ENCODE measurements around the gene TECR.

DNA sequence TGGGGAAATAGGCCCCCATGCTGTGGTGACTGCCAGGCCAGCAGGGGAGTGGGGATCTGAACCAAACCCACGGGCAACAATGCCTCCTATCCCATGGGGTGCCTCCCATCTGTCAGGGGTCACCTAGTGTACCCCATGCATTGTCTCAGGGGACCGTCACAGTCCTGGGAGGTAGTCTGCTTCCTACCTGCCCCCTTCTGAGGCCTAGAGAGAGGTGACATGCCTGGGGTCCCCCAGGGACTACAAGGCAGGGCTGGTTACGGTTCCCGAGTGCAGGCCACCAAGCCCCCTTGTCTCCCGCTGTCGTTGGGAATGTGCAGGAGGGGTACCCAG, 31.3 kb downstream of the TECR start:
- TF ChIP-seq, protein P1, sequence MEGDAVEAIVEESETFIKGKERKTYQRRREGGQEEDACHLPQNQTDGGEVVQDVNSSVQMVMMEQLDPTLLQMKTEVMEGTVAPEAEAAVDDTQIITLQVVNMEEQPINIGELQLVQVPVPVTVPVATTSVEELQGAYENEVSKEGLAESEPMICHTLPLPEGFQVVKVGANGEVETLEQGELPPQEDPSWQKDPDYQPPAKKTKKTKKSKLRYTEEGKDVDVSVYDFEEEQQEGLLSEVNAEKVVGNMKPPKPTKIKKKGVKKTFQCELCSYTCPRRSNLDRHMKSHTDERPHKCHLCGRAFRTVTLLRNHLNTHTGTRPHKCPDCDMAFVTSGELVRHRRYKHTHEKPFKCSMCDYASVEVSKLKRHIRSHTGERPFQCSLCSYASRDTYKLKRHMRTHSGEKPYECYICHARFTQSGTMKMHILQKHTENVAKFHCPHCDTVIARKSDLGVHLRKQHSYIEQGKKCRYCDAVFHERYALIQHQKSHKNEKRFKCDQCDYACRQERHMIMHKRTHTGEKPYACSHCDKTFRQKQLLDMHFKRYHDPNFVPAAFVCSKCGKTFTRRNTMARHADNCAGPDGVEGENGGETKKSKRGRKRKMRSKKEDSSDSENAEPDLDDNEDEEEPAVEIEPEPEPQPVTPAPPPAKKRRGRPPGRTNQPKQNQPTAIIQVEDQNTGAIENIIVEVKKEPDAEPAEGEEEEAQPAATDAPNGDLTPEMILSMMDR (conservative IDR thresholded peaks at IDR 0.05): no peak
- TF ChIP-seq ZFX (IDR thresholded peaks at IDR 0.05): no peak
